GM12878 (cell line): ENCODE results near the gene RRN3. TPM values are rescaled to one million over a fixed set of nuclear protein-coding genes. Genes with fewer than 3 reads are reported as not detected.

Experiments used
- polyA plus RNA-seq, 11 experiments: library from polyadenylated mRNA; depleted of rRNA in 4 of 11; unstranded in 6 of 11; stranded (reverse) in 5 of 11; fragments of >200 nt; fragmentation: Nextera tagmentation in 4 of 11; fragmentation: Illumina TruSeq in 1 of 11; extraction: Ambion mirVana in 4 of 11; extraction: Trizol in 1 of 11; gene quantifications; 1 replicate in 1 of 11; 2 replicates in 10 of 11; pipeline versions ENCODE4 v1.2.1 to v1.2.3, GENCODE V29; 2011 to 2016; ENCODE audit warnings: inconsistent platforms in 2 of 11, missing spikeins in 2 of 11, low read depth in 1 of 11
- total RNA-seq, 4 experiments: library from RNA; depleted of rRNA in 3 of 4; stranded (reverse); fragments of >200 nt in 3 of 4; fragmentation: Illumina TruSeq in 1 of 4; extraction: Trizol in 1 of 4; gene quantifications; 2 replicates each; pipeline versions ENCODE4 v1.2.1 to v1.2.3, GENCODE V29; 2013 to 2021
- TF ChIP-seq, protein P1 (sequence below): fragments of 150-350 bp; IDR thresholded peaks from 2 replicates; pipeline ENCODE4 v1.6.1; 2016; ENCODE audit warnings: low read depth, low read length
- TF ChIP-seq, protein P2 (sequence below): IDR thresholded peaks from 2 replicates; pipeline ENCODE4 v1.6.1; 2012; ENCODE audit warnings: mild to moderate bottlenecking, low read depth, low read length
- TF ChIP-seq, protein P3 (sequence below): fragments of 150-350 bp; IDR thresholded peaks from 2 replicates; pipeline ENCODE4 v1.6.1; 2014; ENCODE audit warnings: mild to moderate bottlenecking, low read depth, low read length

RRN3 gene
- total and polyA plus RNA-seq, 10 of the 15 experiments (the other 5 are each of a cell fraction or from before 2014, with no cell fraction given), result 21.9 to 55.5 (median 33.2) TPM

DNA sequence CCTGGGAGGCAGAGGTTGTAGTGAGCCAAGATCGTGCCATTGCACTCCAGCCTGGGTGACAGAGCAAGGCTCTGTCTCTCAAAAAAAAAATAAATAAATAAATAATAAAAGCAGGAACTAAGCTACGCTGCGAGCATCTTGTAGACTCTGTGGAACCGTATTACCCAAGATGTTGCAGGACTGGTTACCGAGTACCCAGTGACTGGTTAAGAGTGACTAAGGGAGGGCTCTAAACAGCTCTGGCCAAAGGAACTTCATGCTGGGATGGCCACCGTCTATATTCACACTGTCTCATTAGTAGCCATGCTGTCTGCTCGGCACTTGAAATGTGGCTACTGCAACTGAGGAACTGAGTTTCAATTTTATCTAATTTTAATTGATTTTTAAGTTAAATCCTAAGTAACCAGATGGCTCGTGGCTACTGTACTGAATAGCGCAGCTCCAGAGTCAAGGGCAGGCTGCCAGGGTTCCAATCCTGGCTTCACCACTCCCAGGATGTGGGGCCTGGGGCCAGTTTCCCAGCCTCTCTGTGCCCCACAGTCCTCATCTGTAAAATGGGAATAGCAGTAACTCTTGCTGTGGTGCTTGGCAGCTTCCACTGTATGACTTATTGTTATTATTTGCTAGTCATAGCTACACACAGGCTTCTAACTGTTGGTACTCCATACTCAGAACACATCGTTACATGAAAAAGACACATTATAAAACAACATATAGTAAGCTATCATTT is 41.2 kb downstream of the RRN3 start (continued):
- TF ChIP-seq, protein P1, sequence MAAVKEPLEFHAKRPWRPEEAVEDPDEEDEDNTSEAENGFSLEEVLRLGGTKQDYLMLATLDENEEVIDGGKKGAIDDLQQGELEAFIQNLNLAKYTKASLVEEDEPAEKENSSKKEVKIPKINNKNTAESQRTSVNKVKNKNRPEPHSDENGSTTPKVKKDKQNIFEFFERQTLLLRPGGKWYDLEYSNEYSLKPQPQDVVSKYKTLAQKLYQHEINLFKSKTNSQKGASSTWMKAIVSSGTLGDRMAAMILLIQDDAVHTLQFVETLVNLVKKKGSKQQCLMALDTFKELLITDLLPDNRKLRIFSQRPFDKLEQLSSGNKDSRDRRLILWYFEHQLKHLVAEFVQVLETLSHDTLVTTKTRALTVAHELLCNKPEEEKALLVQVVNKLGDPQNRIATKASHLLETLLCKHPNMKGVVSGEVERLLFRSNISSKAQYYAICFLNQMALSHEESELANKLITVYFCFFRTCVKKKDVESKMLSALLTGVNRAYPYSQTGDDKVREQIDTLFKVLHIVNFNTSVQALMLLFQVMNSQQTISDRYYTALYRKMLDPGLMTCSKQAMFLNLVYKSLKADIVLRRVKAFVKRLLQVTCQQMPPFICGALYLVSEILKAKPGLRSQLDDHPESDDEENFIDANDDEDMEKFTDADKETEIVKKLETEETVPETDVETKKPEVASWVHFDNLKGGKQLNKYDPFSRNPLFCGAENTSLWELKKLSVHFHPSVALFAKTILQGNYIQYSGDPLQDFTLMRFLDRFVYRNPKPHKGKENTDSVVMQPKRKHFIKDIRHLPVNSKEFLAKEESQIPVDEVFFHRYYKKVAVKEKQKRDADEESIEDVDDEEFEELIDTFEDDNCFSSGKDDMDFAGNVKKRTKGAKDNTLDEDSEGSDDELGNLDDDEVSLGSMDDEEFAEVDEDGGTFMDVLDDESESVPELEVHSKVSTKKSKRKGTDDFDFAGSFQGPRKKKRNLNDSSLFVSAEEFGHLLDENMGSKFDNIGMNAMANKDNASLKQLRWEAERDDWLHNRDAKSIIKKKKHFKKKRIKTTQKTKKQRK, result no peak
- TF ChIP-seq, protein P2, sequence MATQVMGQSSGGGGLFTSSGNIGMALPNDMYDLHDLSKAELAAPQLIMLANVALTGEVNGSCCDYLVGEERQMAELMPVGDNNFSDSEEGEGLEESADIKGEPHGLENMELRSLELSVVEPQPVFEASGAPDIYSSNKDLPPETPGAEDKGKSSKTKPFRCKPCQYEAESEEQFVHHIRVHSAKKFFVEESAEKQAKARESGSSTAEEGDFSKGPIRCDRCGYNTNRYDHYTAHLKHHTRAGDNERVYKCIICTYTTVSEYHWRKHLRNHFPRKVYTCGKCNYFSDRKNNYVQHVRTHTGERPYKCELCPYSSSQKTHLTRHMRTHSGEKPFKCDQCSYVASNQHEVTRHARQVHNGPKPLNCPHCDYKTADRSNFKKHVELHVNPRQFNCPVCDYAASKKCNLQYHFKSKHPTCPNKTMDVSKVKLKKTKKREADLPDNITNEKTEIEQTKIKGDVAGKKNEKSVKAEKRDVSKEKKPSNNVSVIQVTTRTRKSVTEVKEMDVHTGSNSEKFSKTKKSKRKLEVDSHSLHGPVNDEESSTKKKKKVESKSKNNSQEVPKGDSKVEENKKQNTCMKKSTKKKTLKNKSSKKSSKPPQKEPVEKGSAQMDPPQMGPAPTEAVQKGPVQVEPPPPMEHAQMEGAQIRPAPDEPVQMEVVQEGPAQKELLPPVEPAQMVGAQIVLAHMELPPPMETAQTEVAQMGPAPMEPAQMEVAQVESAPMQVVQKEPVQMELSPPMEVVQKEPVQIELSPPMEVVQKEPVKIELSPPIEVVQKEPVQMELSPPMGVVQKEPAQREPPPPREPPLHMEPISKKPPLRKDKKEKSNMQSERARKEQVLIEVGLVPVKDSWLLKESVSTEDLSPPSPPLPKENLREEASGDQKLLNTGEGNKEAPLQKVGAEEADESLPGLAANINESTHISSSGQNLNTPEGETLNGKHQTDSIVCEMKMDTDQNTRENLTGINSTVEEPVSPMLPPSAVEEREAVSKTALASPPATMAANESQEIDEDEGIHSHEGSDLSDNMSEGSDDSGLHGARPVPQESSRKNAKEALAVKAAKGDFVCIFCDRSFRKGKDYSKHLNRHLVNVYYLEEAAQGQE, result no peak
- TF ChIP-seq, protein P3, sequence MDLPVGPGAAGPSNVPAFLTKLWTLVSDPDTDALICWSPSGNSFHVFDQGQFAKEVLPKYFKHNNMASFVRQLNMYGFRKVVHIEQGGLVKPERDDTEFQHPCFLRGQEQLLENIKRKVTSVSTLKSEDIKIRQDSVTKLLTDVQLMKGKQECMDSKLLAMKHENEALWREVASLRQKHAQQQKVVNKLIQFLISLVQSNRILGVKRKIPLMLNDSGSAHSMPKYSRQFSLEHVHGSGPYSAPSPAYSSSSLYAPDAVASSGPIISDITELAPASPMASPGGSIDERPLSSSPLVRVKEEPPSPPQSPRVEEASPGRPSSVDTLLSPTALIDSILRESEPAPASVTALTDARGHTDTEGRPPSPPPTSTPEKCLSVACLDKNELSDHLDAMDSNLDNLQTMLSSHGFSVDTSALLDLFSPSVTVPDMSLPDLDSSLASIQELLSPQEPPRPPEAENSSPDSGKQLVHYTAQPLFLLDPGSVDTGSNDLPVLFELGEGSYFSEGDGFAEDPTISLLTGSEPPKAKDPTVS, result no peak
